GM10266 (cell line): ENCODE data around the gene RPUSD1.
"Not testable (repeated sequence)": the region's sequence is repeated elsewhere in the genome, so short reads cannot be mapped to it uniquely, and the experiment has no call there.

Experiments
- DNase-seq: peaks from one replicate; pipeline ENCODE4 v3.0.0; 2012; ENCODE audit errors: extremely low spot score
- CTCF ChIP-seq: IDR thresholded peaks from 2 replicates; pipeline ENCODE4 v1.5.1; 2012; ENCODE audit warnings: mild to moderate bottlenecking, low read depth; ENCODE audit not compliant: control insufficient read depth, insufficient read depth; ENCODE audit errors: missing control alignments

Gene RPUSD1

GRCh38 chr16:759110-759910 is 28.9 kb downstream of the RPUSD1 start:
- no peak for TF ChIP-seq CTCF
- no peak for DNase-seq

- TF ChIP-seq CTCF = no peak
- no peak for DNase-seq
These were observed 31.8 kb downstream of the RPUSD1 start for GRCh38 chr16:756428-756827.

GRCh38 chr16:754656-755055 is 33.5 kb downstream of the RPUSD1 start:
- no peak for DNase-seq
- no peak for TF ChIP-seq CTCF

- DNase-seq = not testable (repeated sequence)
These were observed 34.0 kb downstream of the RPUSD1 start for GRCh38 chr16:754121-754607.

GRCh38 chr16:752007-752312 is 36.2 kb downstream of the RPUSD1 start:
- DNase-seq = no peak
- no peak for TF ChIP-seq CTCF

- TF ChIP-seq CTCF = no peak
- DNase-seq = no peak
These were observed 36.8 kb downstream of the RPUSD1 start for GRCh38 chr16:751152-752006.

GRCh38 chr16:750485-750884 is 37.7 kb downstream of the RPUSD1 start:
- no peak for TF ChIP-seq CTCF
- no peak for DNase-seq
